ENCODE data around the gene TYSND1.

DNA sequence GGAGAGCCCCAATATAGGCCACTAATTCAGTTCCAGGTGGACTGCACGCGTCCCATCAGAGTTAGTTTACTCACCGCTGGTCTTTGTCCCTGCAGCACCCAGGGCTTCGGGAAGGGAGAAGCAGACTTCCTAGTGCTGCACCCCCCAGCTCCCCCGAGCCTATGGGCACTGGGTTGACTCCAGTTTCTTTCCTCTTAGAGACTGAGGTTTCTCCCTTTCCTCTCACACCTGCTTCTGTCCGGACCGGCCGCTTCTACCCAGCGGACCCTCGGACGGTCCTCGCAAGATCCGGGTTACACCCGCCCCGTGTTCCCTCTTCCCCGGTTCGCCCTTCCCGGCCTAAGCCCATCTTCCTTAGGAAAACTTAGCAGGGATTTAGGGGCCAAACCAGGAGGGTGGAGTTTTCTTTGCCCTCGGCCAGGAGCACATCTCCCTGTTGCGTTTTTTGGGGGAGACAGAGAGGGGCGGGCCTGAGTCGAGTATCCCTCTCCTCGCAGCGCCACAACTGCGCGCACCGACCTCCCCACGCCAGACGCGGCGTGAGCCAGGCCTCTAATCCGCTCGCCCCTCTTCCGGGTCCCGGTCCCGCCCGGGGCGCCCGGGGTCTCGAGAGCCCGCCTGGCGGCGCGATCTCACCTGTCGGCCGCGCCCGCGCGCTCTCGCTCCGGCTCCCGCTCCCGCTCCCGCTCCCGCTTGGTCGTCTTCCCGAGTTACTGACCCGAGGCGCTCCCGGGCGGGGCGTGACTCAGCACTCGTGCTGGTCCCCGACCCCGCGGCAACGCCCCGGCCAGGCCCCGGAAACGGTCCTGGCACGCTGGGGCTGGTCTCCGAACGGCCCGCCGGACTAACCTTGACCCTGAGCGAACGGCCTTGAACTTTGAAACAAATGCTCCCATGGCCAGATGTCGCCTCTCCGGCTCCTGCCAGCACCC lies 14.1 kb downstream of the TYSND1 start, which contains the start of gene AIFM2:
- TF ChIP-seq, protein P1, sequence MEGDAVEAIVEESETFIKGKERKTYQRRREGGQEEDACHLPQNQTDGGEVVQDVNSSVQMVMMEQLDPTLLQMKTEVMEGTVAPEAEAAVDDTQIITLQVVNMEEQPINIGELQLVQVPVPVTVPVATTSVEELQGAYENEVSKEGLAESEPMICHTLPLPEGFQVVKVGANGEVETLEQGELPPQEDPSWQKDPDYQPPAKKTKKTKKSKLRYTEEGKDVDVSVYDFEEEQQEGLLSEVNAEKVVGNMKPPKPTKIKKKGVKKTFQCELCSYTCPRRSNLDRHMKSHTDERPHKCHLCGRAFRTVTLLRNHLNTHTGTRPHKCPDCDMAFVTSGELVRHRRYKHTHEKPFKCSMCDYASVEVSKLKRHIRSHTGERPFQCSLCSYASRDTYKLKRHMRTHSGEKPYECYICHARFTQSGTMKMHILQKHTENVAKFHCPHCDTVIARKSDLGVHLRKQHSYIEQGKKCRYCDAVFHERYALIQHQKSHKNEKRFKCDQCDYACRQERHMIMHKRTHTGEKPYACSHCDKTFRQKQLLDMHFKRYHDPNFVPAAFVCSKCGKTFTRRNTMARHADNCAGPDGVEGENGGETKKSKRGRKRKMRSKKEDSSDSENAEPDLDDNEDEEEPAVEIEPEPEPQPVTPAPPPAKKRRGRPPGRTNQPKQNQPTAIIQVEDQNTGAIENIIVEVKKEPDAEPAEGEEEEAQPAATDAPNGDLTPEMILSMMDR (conservative IDR thresholded peaks at IDR 0.05; ENCODE audit: low read length) = no peak
- TF ChIP-seq EZH2phosphoT487 (IDR thresholded peaks at IDR 0.05; ENCODE audit: borderline replicate concordance) = no peak

Data from Loucy (cell line).